ENCODE data around the gene SEMA4G. TPM values are rescaled to one million over a fixed set of nuclear protein-coding genes. Genes with fewer than 3 reads are reported as not detected.
A peak's percentile ranks its signal among the peaks of the same experiment; 100 is the strongest.

SEMA4G gene
- polyA plus RNA-seq, 1 experiment = 4.2 TPM

DNA sequence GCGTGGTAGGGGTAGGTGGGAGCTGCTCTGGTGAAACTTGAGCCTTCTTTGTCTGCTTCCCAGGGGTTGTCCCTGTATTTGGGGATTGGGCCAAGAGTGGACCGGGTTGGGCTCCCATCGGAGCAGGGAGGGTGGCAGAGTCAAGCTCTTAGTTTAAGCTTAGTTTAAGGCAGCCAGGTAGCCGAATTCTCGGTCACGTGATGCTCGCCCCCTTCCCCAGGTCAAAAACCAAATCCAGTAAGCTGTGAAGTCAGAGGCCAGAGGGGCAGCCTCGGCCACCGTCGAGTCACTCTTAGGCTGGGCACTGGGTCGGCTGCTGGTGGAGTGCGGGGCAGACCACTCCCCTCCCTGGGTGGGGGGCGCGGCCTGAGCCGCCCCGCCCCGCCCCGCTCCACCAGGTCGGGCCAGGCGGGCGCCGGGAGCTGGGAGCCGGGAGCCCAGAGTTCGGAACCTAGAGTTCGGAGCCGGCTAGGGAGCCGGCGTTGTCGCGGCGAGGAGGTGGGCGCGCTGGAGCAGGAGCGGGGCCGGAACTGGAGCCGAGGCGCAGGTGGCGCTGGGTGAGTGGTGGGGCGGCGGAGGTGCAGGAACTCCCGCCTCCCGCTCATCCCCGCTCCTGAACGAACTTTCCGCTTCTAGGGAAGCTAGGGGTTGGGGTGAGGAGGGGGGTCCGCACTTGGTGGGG is 27.5 kb downstream of the SEMA4G start:
- CTCF ChIA-PET = interaction anchor here (0.6 to 21.8 kb wide), 15 partner anchors 10 to 84 kb away, joined by 3 to 479 read pairs (median 7); partner anchors contain the start of genes KAZALD1, MRPL43, PDZD7 and SFXN3
- POLR2A ChIA-PET = interaction anchor here (0.6 kb wide), 1 partner anchor 19 kb away, joined by 3 read pairs; no protein-coding TSS in a partner anchor
- Histone ChIP-seq H3K4me3 (ENCODE audit: low read depth, low read length) (peak overlapping the region; percentile 71), H3K36me3 (ENCODE audit: control insufficient read depth, insufficient read depth, low read length) (peaks cover 10% of the 10 kb centered on the region), H3K27me3 (ENCODE audit: control insufficient read depth, insufficient read depth, low read length) (no peaks in the 10 kb centered on the region)
- TF ChIP-seq, protein P1, sequence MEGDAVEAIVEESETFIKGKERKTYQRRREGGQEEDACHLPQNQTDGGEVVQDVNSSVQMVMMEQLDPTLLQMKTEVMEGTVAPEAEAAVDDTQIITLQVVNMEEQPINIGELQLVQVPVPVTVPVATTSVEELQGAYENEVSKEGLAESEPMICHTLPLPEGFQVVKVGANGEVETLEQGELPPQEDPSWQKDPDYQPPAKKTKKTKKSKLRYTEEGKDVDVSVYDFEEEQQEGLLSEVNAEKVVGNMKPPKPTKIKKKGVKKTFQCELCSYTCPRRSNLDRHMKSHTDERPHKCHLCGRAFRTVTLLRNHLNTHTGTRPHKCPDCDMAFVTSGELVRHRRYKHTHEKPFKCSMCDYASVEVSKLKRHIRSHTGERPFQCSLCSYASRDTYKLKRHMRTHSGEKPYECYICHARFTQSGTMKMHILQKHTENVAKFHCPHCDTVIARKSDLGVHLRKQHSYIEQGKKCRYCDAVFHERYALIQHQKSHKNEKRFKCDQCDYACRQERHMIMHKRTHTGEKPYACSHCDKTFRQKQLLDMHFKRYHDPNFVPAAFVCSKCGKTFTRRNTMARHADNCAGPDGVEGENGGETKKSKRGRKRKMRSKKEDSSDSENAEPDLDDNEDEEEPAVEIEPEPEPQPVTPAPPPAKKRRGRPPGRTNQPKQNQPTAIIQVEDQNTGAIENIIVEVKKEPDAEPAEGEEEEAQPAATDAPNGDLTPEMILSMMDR (IDR thresholded peaks at IDR 0.05; ENCODE audit: insufficient read depth, low read depth, low read length) = no peak
- no peak for DNase-seq (ENCODE audit: low read depth)

DNA sequence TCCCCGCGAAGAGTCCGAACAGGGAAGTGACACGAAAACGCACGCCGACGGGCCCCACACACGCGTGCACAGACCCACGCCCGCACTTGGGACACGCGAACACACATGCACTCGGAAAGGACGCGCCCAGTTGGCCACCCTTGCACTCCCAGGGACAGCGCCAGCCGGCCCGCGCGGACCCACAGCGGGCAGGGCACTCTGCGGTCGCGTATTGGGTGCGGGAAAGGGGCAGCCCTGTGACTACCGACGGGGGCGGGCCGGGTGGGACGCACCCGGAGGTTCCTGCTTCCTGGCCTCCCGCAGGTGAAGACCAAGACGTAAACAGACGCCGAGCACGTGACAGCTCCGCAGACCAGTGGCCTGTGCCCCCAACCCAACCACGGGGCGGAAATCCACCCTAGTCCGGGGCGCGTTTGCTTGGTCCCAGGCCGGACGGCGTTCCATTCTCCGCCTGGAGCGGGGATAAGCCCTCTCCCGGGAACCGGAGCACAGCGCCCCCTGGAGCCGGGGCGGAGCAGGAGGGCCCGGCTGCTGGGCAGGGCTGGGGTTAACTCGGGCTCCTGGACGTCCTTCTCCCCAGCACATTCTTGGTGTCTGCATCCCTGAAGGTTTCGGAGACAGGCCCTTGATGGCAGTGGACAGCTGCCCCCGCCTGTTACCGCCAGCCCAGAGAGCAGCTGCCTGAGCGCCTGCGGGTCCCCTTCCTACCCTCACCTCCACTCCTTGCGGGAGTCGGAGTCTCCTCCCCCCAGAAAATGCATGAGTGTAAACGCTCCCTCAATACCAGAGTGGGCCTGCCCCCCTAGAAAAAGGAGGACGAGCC is 28.3 kb downstream of the SEMA4G start:
- no peak for DNase-seq (ENCODE audit: low read depth)
- H3K36me3 ChIP-seq (ENCODE audit: control insufficient read depth, insufficient read depth, low read length) = peaks cover 11% of the 10 kb centered on the region
- TF ChIP-seq, protein P1 (IDR thresholded peaks at IDR 0.05; ENCODE audit: insufficient read depth, low read depth, low read length) = peak; percentile 94
- CTCF ChIA-PET = interaction anchor here (0.6 to 21.8 kb wide), 23 partner anchors 9 to 143 kb away, joined by 3 to 479 read pairs (median 4); partner anchors contain the start of genes KAZALD1, MRPL43, PDZD7 and SFXN3
- no peaks in the 10 kb centered on the region for H3K27me3 ChIP-seq (ENCODE audit: control insufficient read depth, insufficient read depth, low read length)
- peak overlapping the region; percentile 71 for H3K4me3 ChIP-seq (ENCODE audit: low read depth, low read length)
- POLR2A ChIA-PET = interaction anchor here (0.6 kb wide), 1 partner anchor 18 kb away, joined by 3 read pairs; no protein-coding TSS in a partner anchor

DNA sequence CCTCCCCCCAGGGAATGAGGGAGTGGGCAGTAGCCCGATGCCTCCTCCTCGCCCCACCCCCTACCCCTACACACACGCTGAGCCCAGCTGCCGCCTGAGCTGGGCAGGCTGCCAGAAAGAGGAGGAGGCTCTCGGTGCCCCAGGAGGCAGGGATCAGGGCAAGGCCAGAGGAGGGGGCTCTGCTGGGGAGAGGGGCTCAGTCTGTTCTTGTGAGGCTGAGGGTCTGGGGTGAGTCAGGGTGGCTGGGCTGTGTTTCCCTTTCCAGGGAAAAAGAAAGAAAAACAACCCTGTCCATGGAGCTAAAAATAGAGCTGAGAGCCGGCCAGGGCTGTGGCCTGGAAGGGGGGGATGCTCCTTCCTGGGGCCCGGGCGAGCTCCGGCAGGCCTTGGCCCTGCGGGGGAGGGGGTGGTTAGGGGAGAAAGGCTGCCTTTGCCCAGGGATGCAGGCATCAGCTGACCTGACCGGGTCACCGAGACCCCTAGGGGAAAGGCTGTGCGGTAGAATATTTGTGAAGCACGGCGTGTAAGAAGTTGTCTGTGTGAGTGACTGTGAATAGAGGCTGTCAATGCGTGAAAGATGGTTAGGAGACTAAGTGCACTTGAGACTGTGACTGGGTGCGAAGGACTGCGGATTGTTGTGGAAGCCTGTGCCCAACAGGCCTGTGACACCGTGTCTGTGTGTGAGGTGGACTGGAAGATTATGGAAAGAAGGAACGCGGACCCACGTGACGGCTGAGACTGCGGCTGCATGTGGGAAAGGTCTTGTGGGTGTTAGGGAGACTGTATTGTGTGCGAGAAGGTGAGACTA is 29.1 kb downstream of the SEMA4G start:
- ChIA-PET CTCF (interaction anchor here (0.6 to 21.8 kb wide), 22 partner anchors 9 to 142 kb away, joined by 3 to 479 read pairs (median 5); partner anchors contain the start of genes KAZALD1, MRPL43, PDZD7 and SFXN3), POLR2A (interaction anchor here (0.6 kb wide), 1 partner anchor 940 kb away, joined by 5 read pairs; no protein-coding TSS in a partner anchor)
- no peaks in the 10 kb centered on the region for H3K27me3 ChIP-seq (ENCODE audit: control insufficient read depth, insufficient read depth, low read length)
- H3K36me3 ChIP-seq (ENCODE audit: control insufficient read depth, insufficient read depth, low read length) = peaks cover 15% of the 10 kb centered on the region
- no peak for DNase-seq (ENCODE audit: low read depth)
- H3K4me3 ChIP-seq (ENCODE audit: low read depth, low read length) = peak overlapping the region; percentile 71
- TF ChIP-seq, protein P1 (IDR thresholded peaks at IDR 0.05; ENCODE audit: insufficient read depth, low read depth, low read length) = no peak

DNA sequence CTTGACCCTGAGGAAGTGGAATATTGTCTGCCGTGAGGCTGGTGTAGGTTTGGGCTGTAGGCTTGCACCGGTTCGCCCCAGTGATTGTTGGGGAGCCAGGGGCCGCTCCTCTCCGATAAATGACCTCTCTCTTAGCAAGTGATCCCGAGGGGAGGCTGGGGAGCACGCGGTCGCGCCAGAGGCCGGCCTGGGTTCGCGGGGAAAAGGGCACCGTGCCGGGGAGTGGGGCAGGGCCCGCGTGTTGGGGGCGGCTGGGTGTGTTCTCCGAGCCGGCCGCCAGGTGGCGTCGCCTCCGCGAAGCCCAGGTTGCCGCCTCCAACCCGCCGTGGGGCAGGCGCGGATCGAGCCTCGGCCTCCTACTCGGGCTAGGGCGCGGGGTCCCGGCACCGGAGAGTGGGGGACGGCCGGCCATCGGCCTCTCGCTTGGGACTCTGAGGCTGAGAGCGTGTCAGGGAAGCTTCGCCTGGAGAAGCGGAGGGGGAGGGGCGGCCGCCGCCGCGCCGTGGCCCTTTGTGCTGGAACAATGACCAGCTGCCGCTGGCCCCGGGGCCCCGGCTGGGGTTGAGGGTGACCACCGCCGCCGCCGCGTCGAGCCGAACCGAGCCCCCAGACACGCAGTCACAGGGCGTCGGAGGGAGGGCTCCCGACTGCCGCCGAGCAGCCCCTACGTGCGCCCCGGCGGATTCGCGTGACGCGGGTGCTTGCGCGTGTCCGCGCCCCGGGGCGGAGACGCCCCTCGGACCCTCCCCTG is 29.9 kb downstream of the SEMA4G start:
- Histone ChIP-seq H3K4me3 (ENCODE audit: low read depth, low read length) (peak overlapping the region; percentile 71), H3K36me3 (ENCODE audit: control insufficient read depth, insufficient read depth, low read length) (peaks cover 17% of the 10 kb centered on the region), H3K27me3 (ENCODE audit: control insufficient read depth, insufficient read depth, low read length) (no peaks in the 10 kb centered on the region)
- no peak for DNase-seq (ENCODE audit: low read depth)
- TF ChIP-seq, protein P1 (IDR thresholded peaks at IDR 0.05; ENCODE audit: insufficient read depth, low read depth, low read length) = peak; percentile 67
- POLR2A ChIA-PET = interaction anchor here (0.6 kb wide), 1 partner anchor 939 kb away, joined by 5 read pairs; no protein-coding TSS in a partner anchor
- CTCF ChIA-PET = interaction anchor here (0.7 to 21.8 kb wide), 11 partner anchors 9 to 70 kb away, joined by 3 to 479 read pairs (median 7); partner anchors contain the start of genes KAZALD1, PDZD7 and SFXN3

Data from BJ (cell line).